ENCODE data around the gene SPECC1L.

Gene SPECC1L

GRCh38 chr22:24331468-24332440 lies 61.1 kb downstream of the SPECC1L start:
- no peak for TF ChIP-seq CTCF (IDR thresholded peaks at IDR 0.05)

- TF ChIP-seq CTCF (IDR thresholded peaks at IDR 0.05), result no peak
These were observed 62.7 kb downstream of the SPECC1L start for GRCh38 chr22:24333301-24333700.

GRCh38 chr22:24335496-24335895 lies 64.9 kb downstream of the SPECC1L start:
- TF ChIP-seq CTCF (IDR thresholded peaks at IDR 0.05), result no peak

- TF ChIP-seq CTCF (IDR thresholded peaks at IDR 0.05), result no peak
These were observed 67.4 kb downstream of the SPECC1L start for GRCh38 chr22:24337894-24338645.

- no peak for TF ChIP-seq CTCF (IDR thresholded peaks at IDR 0.05)
These were observed 68.3 kb downstream of the SPECC1L start for GRCh38 chr22:24338726-24339451.

GRCh38 chr22:24339452-24339747 lies 68.8 kb downstream of the SPECC1L start:
- no peak for TF ChIP-seq CTCF (IDR thresholded peaks at IDR 0.05)

GRCh38 chr22:24341627-24342026 lies 71.0 kb downstream of the SPECC1L start:
- TF ChIP-seq CTCF (IDR thresholded peaks at IDR 0.05), result no peak

Data from LNCAP (cell line).